Muscle layer of colon (tissue), 2 donors: ENCODE results near the gene RNF34.

Experiments
- H3K27ac ChIP-seq: one replicate; pipeline ENCODE4 v1.7.0; 2013; ENCODE audit warnings: low read depth, mild to moderate bottlenecking, low read length, moderate library complexity
- H3K27me3 ChIP-seq, 2 donors: one replicate each; pipeline ENCODE4 v1.7.0; 2013; ENCODE audit warnings: low read length in 2 of 2, mild to moderate bottlenecking in 2 of 2; ENCODE audit not compliant: insufficient read depth in 2 of 2, control insufficient read depth in 1 of 2
- H3K36me3 ChIP-seq: one replicate; pipeline ENCODE4 v1.7.0; 2013; ENCODE audit warnings: mild to moderate bottlenecking, low read length; ENCODE audit not compliant: insufficient read depth
- H3K4me1 ChIP-seq: one replicate; pipeline ENCODE4 v1.7.0; 2013; ENCODE audit warnings: mild to moderate bottlenecking, low read length; ENCODE audit not compliant: insufficient read depth
- H3K4me3 ChIP-seq, 2 donors: one replicate each; pipeline ENCODE4 v1.7.0; 2013; ENCODE audit warnings: low read length in 2 of 2, low read depth in 1 of 2, mild to moderate bottlenecking in 1 of 2, moderate library complexity in 1 of 2
- H3K9ac ChIP-seq: one replicate; pipeline ENCODE4 v1.7.0; 2013; ENCODE audit warnings: low read length
- H3K9me3 ChIP-seq: one replicate; pipeline ENCODE4 v1.7.0; 2013; ENCODE audit warnings: mild to moderate bottlenecking, low read length
- donor health status: abdominal sarcoma.
- donor health status: Adenocarcinoma of cecum.

Gene RNF34

DNA sequence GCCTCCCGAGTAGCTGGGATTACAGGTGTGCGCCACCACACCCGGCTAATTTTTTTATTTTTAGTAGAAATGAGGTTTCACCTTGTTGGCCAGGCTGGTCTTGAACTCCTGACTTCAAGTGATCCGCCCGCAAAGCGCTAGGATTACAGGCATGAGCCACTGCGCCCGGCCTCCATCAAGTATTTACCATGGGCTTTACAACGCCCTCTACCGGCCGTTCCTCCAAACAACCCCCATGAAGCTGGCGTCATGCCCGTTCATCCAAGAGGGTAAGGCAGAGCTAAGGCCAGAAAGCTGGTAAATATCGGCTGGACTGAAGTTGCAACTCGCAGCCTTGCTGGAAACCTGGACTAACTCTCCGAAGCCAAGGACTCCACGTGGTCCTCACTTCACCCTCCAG is 41.6 kb downstream of the RNF34 start:
- Histone ChIP-seq H3K9me3 (no peaks in the 10 kb centered on the region), H3K36me3 (peaks cover 30% of the 10 kb centered on the region), H3K4me3 (no peak overlapping the region), H3K4me1 (peaks cover 23% of the 10 kb centered on the region), H3K27me3 (no peaks in the 10 kb centered on the region), H3K27ac (no peak overlapping the region), H3K9ac (no peak overlapping the region)

DNA sequence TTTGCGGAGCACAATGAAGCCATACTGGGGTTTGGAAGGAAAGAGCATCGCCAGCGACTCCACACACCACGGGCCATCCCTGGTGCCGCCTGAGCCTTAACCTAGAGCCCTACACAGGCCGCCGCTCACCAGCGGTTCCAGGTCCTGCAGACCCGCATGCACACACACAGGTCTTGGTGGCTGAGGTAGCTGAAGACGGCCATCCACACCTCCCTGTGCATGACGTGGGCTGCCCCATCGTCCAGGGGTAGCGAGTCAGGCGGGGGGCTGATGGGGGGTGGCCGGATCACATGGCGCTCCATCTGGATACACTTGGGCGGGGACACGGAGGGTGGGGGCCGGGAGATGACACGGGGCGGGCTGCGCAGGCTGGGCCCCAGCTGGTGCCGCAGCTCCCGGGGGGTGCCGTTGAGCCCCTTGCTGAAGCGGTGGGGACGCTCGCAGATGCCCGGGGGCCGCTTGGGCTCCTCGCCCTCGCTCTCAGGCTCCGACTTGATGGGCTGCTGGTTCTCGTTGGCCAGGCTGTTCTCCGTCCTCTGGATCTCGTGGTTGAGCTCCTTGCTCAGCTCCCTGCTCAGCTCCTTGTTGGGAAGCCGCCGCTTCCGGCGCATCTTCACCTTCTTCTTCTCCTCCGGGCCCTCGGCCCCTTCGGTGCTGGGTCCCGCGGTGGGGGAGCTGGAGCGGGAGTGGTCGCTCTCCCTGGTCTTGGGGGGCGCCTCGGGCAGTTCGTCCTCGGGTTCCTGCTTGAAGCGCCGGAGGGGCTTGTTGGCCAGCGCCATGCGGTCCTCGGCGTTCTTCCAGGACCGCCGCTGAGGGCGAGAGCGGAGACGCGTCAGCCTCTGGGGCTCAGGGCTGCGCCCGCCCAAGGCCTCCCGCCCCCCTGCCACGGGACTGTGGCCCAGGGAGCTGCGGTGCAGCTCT is 42.4 kb downstream of the RNF34 start:
- Histone ChIP-seq H3K27me3 (no peaks in the 10 kb centered on the region), H3K27ac (no peak overlapping the region), H3K9me3 (no peaks in the 10 kb centered on the region), H3K4me1 (peaks cover 23% of the 10 kb centered on the region), H3K36me3 (peaks cover 25% of the 10 kb centered on the region), H3K4me3 (no peak overlapping the region), H3K9ac (no peak overlapping the region)

DNA sequence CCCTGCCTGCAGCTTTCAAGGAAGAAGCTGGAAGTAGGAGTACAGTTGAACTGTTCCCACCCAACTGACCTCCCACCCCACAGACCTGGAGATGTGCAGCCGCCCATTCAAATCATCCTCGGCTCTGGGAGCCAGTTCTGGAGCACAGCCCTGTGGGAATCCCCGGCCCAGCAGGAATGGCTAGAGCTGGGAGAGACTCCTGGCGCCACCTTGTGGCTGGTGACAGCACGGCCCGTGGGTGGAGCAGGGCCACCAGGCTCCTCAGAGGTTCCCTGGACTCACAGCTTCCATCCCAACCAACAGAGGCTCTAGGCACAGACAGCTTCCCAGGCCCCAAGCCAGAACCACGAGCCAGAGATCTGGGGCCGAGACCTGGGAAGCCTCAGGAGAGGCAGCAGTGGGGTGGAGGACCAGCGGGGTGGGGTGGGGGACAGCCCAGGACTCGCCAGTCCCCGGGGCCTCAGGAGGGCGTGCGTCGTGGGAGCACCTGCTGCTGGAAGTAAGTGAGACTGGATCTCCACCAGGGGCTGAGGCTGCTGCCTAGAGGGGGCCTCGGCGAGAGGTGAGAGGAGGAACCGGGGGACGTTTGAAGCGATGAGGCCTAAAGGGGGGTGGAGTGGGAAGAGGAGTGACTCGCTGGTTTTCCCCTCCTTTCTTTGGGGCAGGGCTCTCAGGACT is 43.4 kb downstream of the RNF34 start:
- Histone ChIP-seq H3K27me3 (no peaks in the 10 kb centered on the region), H3K9ac (no peak overlapping the region), H3K4me1 (peaks cover 23% of the 10 kb centered on the region), H3K36me3 (peaks cover 25% of the 10 kb centered on the region), H3K27ac (no peak overlapping the region), H3K9me3 (no peaks in the 10 kb centered on the region), H3K4me3 (no peak overlapping the region)

- Histone ChIP-seq H3K27ac (peak overlapping the region; percentile 49), H3K9me3 (no peaks in the 10 kb centered on the region), H3K27me3 (no peaks in the 10 kb centered on the region), H3K36me3 (peaks cover 19% of the 10 kb centered on the region), H3K9ac (no peak overlapping the region), H3K4me3 (no peak overlapping the region), H3K4me1 (peaks cover 23% of the 10 kb centered on the region)
These were observed 44.3 kb downstream of the RNF34 start for GRCh38 chr12:121443911-121444841.

DNA sequence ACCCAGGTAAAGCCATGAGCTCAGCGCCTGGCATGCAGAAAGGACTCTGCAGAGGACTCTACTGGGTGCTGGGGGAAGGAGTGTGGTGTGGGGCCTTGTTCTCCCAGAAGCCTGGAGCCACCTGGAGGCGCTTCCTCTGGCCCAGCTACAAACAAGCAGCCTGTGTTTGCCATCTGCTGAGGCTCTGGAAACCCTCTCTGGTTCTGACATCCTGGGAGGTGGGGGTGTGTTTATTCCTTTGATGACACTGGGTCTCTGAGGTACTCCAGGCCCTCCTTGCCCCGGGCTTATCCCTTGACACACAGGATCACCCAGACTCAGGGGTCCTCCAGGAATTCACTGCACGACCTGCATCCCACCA is 44.9 kb downstream of the RNF34 start:
- H3K36me3 ChIP-seq: peaks cover 14% of the 10 kb centered on the region
- H3K4me1 ChIP-seq: peaks cover 23% of the 10 kb centered on the region
- no peak overlapping the region for H3K9ac ChIP-seq
- peak overlapping the region; percentile 49 for H3K27ac ChIP-seq
- H3K4me3 ChIP-seq: no peak overlapping the region
- H3K9me3 ChIP-seq: no peaks in the 10 kb centered on the region
- no peaks in the 10 kb centered on the region for H3K27me3 ChIP-seq

GRCh38 chr12:121446750-121447149 is 46.8 kb downstream of the RNF34 start:
- no peaks in the 10 kb centered on the region for H3K9me3 ChIP-seq

GRCh38 chr12:121448771-121449315 is 48.9 kb downstream of the RNF34 start:
- Histone ChIP-seq H3K4me3 (no peak overlapping the region), H3K9me3 (no peaks in the 10 kb centered on the region), H3K4me1 (peaks cover 19% of the 10 kb centered on the region), H3K9ac (no peak overlapping the region), H3K27ac (no peak overlapping the region), H3K27me3 (no peaks in the 10 kb centered on the region), H3K36me3 (no peaks in the 10 kb centered on the region)

More at GRCh38 chr12:121446750-121447149, 46.8 kb downstream of the RNF34 start:
- no peak overlapping the region for H3K9ac ChIP-seq
- no peaks in the 10 kb centered on the region for H3K36me3 ChIP-seq
- H3K27ac ChIP-seq: no peak overlapping the region
- no peaks in the 10 kb centered on the region for H3K27me3 ChIP-seq
- H3K4me3 ChIP-seq: no peak overlapping the region
- H3K4me1 ChIP-seq: peaks cover 26% of the 10 kb centered on the region

DNA sequence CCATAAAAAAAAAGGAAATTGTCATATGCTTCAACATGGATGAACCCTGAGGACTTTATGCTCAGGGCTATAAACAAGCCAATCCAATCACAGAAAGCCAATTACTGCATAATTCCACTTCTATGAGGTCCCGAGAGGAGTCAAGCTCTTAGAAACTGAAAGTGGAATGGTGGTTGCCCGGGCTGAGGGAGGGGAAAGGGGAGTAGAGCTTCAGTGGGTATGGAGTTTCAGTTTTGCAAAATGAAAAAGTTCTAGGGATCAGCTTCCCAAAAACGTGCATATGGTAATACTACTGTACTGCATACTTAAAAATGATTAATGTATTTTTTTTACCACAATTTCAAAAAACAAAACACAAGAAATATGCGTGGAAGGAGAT is 52.0 kb downstream of the RNF34 start:
- no peaks in the 10 kb centered on the region for H3K36me3 ChIP-seq
- H3K9me3 ChIP-seq: no peaks in the 10 kb centered on the region
- peak overlapping the region; percentile 3 for H3K27ac ChIP-seq
- peaks cover 8% of the 10 kb centered on the region for H3K4me1 ChIP-seq
- no peak overlapping the region for H3K9ac ChIP-seq
- peak overlapping the region in 1 of 2 donors; percentile 35 for H3K4me3 ChIP-seq
- H3K27me3 ChIP-seq: no peaks in the 10 kb centered on the region

- Histone ChIP-seq H3K4me3 (peak overlapping the region in 1 of 2 donors; percentile 35), H3K9ac (no peak overlapping the region), H3K27me3 (no peaks in the 10 kb centered on the region)
These were observed 52.5 kb downstream of the RNF34 start for GRCh38 chr12:121452340-121452984.

GRCh38 chr12:121452985-121453360 is 53.1 kb downstream of the RNF34 start:
- no peaks in the 10 kb centered on the region for H3K27me3 ChIP-seq
- H3K27ac ChIP-seq: peak overlapping the region; percentile 3
- H3K36me3 ChIP-seq: no peaks in the 10 kb centered on the region
- no peak overlapping the region for H3K9ac ChIP-seq
- no peak overlapping the region for H3K4me3 ChIP-seq
- peaks cover 8% of the 10 kb centered on the region for H3K4me1 ChIP-seq
- H3K9me3 ChIP-seq: no peaks in the 10 kb centered on the region

More at GRCh38 chr12:121452340-121452984, 52.5 kb downstream of the RNF34 start:
- H3K36me3 ChIP-seq: no peaks in the 10 kb centered on the region
- no peaks in the 10 kb centered on the region for H3K9me3 ChIP-seq
- H3K4me1 ChIP-seq: peaks cover 8% of the 10 kb centered on the region
- H3K27ac ChIP-seq: peak overlapping the region; percentile 3
